Neuron (in vitro differentiated cells): ENCODE data around the gene BBX.

ENCODE experiments used
- H2AFZ ChIP-seq: one replicate; pipeline ENCODE4 v1.6.1; 2013; ENCODE audit warnings: low read depth, mild to moderate bottlenecking, inconsistent platforms, low read length, moderate library complexity
- H3K27me3 ChIP-seq: one replicate; pipeline ENCODE4 v1.6.1; 2013; ENCODE audit warnings: low read length; ENCODE audit not compliant: insufficient read depth
- H3K36me3 ChIP-seq: one replicate; pipeline ENCODE4 v1.6.1; 2013; ENCODE audit warnings: low read length; ENCODE audit not compliant: insufficient read depth
- H3K4me1 ChIP-seq: one replicate; pipeline ENCODE4 v1.6.1; 2013; ENCODE audit warnings: low read length; ENCODE audit not compliant: insufficient read depth
- H3K4me3 ChIP-seq: 2 replicates; pipeline ENCODE4 v1.5.1; 2013; ENCODE audit warnings: mild to moderate bottlenecking, low read length, moderate library complexity
- H3K9me3 ChIP-seq: one replicate; pipeline ENCODE4 v1.6.1; 2013; ENCODE audit warnings: low read length

The BBX gene

GRCh38 chr3:107670986-107671385, 148.2 kb downstream of the BBX start:
- H3K36me3 ChIP-seq: no peaks in the 10 kb centered on the region
- H3K9me3 ChIP-seq: no peaks in the 10 kb centered on the region
- no peak overlapping the region for H2AFZ ChIP-seq
- H3K27me3 ChIP-seq: no peaks in the 10 kb centered on the region
- H3K4me3 ChIP-seq: no peak overlapping the region
- peaks cover 13% of the 10 kb centered on the region for H3K4me1 ChIP-seq

- Histone ChIP-seq H3K4me1 (peaks cover 13% of the 10 kb centered on the region), H2AFZ (no peak overlapping the region), H3K27me3 (no peaks in the 10 kb centered on the region), H3K36me3 (no peaks in the 10 kb centered on the region), H3K4me3 (no peak overlapping the region), H3K9me3 (no peaks in the 10 kb centered on the region)
Measured at GRCh38 chr3:107674371-107674770, 151.6 kb downstream of the BBX start.

- Histone ChIP-seq H2AFZ (no peak overlapping the region), H3K27me3 (no peaks in the 10 kb centered on the region), H3K4me3 (no peak overlapping the region), H3K36me3 (no peaks in the 10 kb centered on the region), H3K9me3 (peaks cover 2% of the 10 kb centered on the region), H3K4me1 (peaks cover 13% of the 10 kb centered on the region)
Measured at GRCh38 chr3:107675233-107675900, 152.6 kb downstream of the BBX start.

GRCh38 chr3:107676469-107677309, 153.9 kb downstream of the BBX start:
- no peaks in the 10 kb centered on the region for H3K27me3 ChIP-seq
- H2AFZ ChIP-seq: no peak overlapping the region
- H3K4me3 ChIP-seq: no peak overlapping the region
- H3K9me3 ChIP-seq: peaks cover 2% of the 10 kb centered on the region
- H3K4me1 ChIP-seq: peaks cover 13% of the 10 kb centered on the region
- no peaks in the 10 kb centered on the region for H3K36me3 ChIP-seq

- peaks cover 14% of the 10 kb centered on the region for H3K4me1 ChIP-seq
- H3K36me3 ChIP-seq: no peaks in the 10 kb centered on the region
- no peaks in the 10 kb centered on the region for H3K27me3 ChIP-seq
- no peak overlapping the region for H2AFZ ChIP-seq
- no peak overlapping the region for H3K4me3 ChIP-seq
- H3K9me3 ChIP-seq: peaks cover 2% of the 10 kb centered on the region
Measured at GRCh38 chr3:107679921-107680320, 157.2 kb downstream of the BBX start.

- no peaks in the 10 kb centered on the region for H3K27me3 ChIP-seq
- H3K9me3 ChIP-seq: peaks cover 2% of the 10 kb centered on the region
- peaks cover 16% of the 10 kb centered on the region for H3K4me1 ChIP-seq
- no peaks in the 10 kb centered on the region for H3K36me3 ChIP-seq
- H3K4me3 ChIP-seq: no peak overlapping the region
- no peak overlapping the region for H2AFZ ChIP-seq
Measured at GRCh38 chr3:107680698-107681097, 157.9 kb downstream of the BBX start.

GRCh38 chr3:107681396-107681795, 158.6 kb downstream of the BBX start:
- Histone ChIP-seq H3K36me3 (no peaks in the 10 kb centered on the region), H3K4me1 (peaks cover 16% of the 10 kb centered on the region), H3K9me3 (peaks cover 2% of the 10 kb centered on the region), H3K4me3 (no peak overlapping the region), H3K27me3 (no peaks in the 10 kb centered on the region), H2AFZ (no peak overlapping the region)

- Histone ChIP-seq H3K36me3 (no peaks in the 10 kb centered on the region), H3K4me1 (peaks cover 14% of the 10 kb centered on the region), H3K9me3 (peaks cover 2% of the 10 kb centered on the region), H3K27me3 (no peaks in the 10 kb centered on the region), H3K4me3 (no peak overlapping the region), H2AFZ (no peak overlapping the region)
Measured at GRCh38 chr3:107682580-107682979, 159.8 kb downstream of the BBX start.

- H2AFZ ChIP-seq: no peak overlapping the region
- H3K4me1 ChIP-seq: peaks cover 14% of the 10 kb centered on the region
- no peak overlapping the region for H3K4me3 ChIP-seq
- H3K27me3 ChIP-seq: no peaks in the 10 kb centered on the region
- peaks cover 2% of the 10 kb centered on the region for H3K9me3 ChIP-seq
- no peaks in the 10 kb centered on the region for H3K36me3 ChIP-seq
Measured at GRCh38 chr3:107683447-107683846, 160.7 kb downstream of the BBX start.

GRCh38 chr3:107684431-107684925, 161.7 kb downstream of the BBX start:
- Histone ChIP-seq H3K27me3 (no peaks in the 10 kb centered on the region), H2AFZ (no peak overlapping the region), H3K9me3 (peaks cover 2% of the 10 kb centered on the region), H3K4me3 (no peak overlapping the region), H3K4me1 (peaks cover 14% of the 10 kb centered on the region), H3K36me3 (no peaks in the 10 kb centered on the region)

GRCh38 chr3:107685383-107685782, 162.6 kb downstream of the BBX start:
- Histone ChIP-seq H2AFZ (no peak overlapping the region), H3K36me3 (no peaks in the 10 kb centered on the region), H3K4me3 (no peak overlapping the region), H3K27me3 (no peaks in the 10 kb centered on the region), H3K9me3 (no peaks in the 10 kb centered on the region), H3K4me1 (peaks cover 14% of the 10 kb centered on the region)

GRCh38 chr3:107687056-107687581, 164.4 kb downstream of the BBX start:
- no peak overlapping the region for H2AFZ ChIP-seq
- H3K4me3 ChIP-seq: no peak overlapping the region
- no peaks in the 10 kb centered on the region for H3K27me3 ChIP-seq
- peaks cover 14% of the 10 kb centered on the region for H3K4me1 ChIP-seq
- no peaks in the 10 kb centered on the region for H3K9me3 ChIP-seq
- H3K36me3 ChIP-seq: no peaks in the 10 kb centered on the region

- Histone ChIP-seq H3K27me3 (no peaks in the 10 kb centered on the region), H2AFZ (no peak overlapping the region), H3K4me3 (no peak overlapping the region), H3K9me3 (no peaks in the 10 kb centered on the region), H3K36me3 (no peaks in the 10 kb centered on the region), H3K4me1 (peaks cover 10% of the 10 kb centered on the region)
Measured at GRCh38 chr3:107689355-107689754, 166.6 kb downstream of the BBX start.
